ENCODE measurements around the gene KCNH2. TPM values are rescaled to one million over a fixed set of nuclear protein-coding genes. Genes with fewer than 3 reads are reported as not detected.

KCNH2 gene
- total and polyA plus RNA-seq, 4 donors: 0.18 to 74.6 (median 0.33) TPM; not detected in 1

DNA sequence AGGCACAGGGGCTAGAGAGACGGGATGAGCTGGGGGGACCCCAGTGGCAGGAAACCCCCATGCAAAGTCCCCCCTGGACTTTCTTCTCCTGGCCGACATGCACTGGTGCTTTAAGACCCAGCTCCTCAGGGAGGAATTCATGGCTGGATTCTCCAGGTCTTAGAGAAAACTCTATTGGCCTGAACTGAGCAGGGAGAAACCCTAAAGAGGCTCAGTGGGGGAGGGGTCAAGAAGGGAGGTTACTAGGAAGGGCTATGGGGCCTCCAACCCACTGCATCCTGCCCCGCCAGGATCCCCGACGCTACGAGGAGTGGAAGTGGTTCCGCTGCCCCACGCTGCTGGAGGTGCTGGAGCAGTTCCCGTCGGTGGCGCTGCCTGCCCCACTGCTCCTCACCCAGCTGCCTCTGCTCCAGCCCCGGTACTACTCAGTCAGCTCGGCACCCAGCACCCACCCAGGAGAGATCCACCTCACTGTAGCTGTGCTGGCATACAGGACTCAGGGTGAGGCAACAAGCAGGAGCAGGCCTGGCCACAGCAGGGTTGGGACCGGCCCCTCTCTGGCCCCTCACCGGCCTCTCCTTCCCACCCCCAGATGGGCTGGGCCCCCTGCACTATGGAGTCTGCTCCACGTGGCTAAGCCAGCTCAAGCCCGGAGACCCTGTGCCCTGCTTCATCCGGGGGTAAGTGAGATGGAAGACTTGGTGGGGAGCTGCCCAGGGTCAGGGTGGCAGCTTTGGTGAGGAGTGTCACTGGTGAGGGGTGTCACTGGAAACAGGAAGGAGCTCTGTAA is 32.4 kb upstream of the KCNH2 start:
- Histone ChIP-seq H3K9ac (ENCODE audit: low read depth in 1 of 2, low read length in 2 of 2) (no peak overlapping the region), H3K36me3 (ENCODE audit: control insufficient read depth in 4 of 4, insufficient read depth in 3 of 4, low read depth in 1 of 4, low read length in 3 of 4) (no peaks in the 10 kb centered on the region), H3K9me3 (ENCODE audit: control insufficient read depth in 4 of 4, low read length in 3 of 4) (no peaks in the 10 kb centered on the region), H3K27me3 (ENCODE audit: control insufficient read depth in 4 of 4, insufficient read depth in 4 of 4, low read length in 3 of 4) (peaks cover 0 to 4% (median under 1%) of the 10 kb centered on the region in 4 donors), H3K27ac (ENCODE audit: low read depth in 1 of 2, low read length in 2 of 2) (no peak overlapping the region), H3K4me1 (ENCODE audit: control insufficient read depth in 4 of 4, insufficient read depth in 4 of 4, low read length in 3 of 4) (peaks cover 2 to 32% (median 10%) of the 10 kb centered on the region in 4 donors), H3K4me3 (ENCODE audit: low read depth in 1 of 3, low read length in 3 of 3) (no peak overlapping the region)
- WGBS: 41% methylated on average over 18 of the region's 18 CpGs
- no peak for DNase-seq (ENCODE audit: low spot score)
- TF ChIP-seq EGR1 (IDR thresholded peaks at IDR 0.05; ENCODE audit: low read depth in 2 of 2): no peak
- TF ChIP-seq, protein P1, sequence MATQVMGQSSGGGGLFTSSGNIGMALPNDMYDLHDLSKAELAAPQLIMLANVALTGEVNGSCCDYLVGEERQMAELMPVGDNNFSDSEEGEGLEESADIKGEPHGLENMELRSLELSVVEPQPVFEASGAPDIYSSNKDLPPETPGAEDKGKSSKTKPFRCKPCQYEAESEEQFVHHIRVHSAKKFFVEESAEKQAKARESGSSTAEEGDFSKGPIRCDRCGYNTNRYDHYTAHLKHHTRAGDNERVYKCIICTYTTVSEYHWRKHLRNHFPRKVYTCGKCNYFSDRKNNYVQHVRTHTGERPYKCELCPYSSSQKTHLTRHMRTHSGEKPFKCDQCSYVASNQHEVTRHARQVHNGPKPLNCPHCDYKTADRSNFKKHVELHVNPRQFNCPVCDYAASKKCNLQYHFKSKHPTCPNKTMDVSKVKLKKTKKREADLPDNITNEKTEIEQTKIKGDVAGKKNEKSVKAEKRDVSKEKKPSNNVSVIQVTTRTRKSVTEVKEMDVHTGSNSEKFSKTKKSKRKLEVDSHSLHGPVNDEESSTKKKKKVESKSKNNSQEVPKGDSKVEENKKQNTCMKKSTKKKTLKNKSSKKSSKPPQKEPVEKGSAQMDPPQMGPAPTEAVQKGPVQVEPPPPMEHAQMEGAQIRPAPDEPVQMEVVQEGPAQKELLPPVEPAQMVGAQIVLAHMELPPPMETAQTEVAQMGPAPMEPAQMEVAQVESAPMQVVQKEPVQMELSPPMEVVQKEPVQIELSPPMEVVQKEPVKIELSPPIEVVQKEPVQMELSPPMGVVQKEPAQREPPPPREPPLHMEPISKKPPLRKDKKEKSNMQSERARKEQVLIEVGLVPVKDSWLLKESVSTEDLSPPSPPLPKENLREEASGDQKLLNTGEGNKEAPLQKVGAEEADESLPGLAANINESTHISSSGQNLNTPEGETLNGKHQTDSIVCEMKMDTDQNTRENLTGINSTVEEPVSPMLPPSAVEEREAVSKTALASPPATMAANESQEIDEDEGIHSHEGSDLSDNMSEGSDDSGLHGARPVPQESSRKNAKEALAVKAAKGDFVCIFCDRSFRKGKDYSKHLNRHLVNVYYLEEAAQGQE (IDR thresholded peaks at IDR 0.05): no peak
- TF ChIP-seq JUND (IDR thresholded peaks at IDR 0.05): no peak

DNA sequence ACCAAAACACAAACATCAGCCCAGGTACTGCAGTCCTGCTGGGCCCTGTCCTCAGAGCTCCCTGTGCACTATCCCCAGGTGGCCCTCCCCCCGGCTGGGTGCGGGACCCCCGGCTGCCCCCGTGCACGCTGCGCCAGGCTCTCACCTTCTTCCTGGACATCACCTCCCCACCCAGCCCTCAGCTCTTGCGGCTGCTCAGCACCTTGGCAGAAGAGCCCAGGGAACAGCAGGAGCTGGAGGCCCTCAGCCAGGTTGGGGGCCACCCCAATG is 31.9 kb upstream of the KCNH2 start:
- Histone ChIP-seq H3K36me3 (ENCODE audit: control insufficient read depth in 4 of 4, insufficient read depth in 3 of 4, low read depth in 1 of 4, low read length in 3 of 4) (no peaks in the 10 kb centered on the region), H3K9me3 (ENCODE audit: control insufficient read depth in 4 of 4, low read length in 3 of 4) (no peaks in the 10 kb centered on the region), H3K27me3 (ENCODE audit: control insufficient read depth in 4 of 4, insufficient read depth in 4 of 4, low read length in 3 of 4) (peaks cover 0 to 4% (median 0%) of the 10 kb centered on the region in 4 donors), H3K4me1 (ENCODE audit: control insufficient read depth in 4 of 4, insufficient read depth in 4 of 4, low read length in 3 of 4) (peaks cover 2 to 32% (median 10%) of the 10 kb centered on the region in 4 donors), H3K27ac (ENCODE audit: low read depth in 1 of 2, low read length in 2 of 2) (no peak overlapping the region), H3K9ac (ENCODE audit: low read depth in 1 of 2, low read length in 2 of 2) (no peak overlapping the region), H3K4me3 (ENCODE audit: low read depth in 1 of 3, low read length in 3 of 3) (no peak overlapping the region)
- TF ChIP-seq JUND (IDR thresholded peaks at IDR 0.05) (no peak), NR2F2 (IDR thresholded peaks at IDR 0.05) (no peak), SP1 (IDR thresholded peaks at IDR 0.05) (no peak), HNF4A (conservative IDR thresholded peaks at IDR 0.05) (no peak)
- TF ChIP-seq, protein P1 (IDR thresholded peaks at IDR 0.05): no peak
- TF ChIP-seq, protein P2, sequence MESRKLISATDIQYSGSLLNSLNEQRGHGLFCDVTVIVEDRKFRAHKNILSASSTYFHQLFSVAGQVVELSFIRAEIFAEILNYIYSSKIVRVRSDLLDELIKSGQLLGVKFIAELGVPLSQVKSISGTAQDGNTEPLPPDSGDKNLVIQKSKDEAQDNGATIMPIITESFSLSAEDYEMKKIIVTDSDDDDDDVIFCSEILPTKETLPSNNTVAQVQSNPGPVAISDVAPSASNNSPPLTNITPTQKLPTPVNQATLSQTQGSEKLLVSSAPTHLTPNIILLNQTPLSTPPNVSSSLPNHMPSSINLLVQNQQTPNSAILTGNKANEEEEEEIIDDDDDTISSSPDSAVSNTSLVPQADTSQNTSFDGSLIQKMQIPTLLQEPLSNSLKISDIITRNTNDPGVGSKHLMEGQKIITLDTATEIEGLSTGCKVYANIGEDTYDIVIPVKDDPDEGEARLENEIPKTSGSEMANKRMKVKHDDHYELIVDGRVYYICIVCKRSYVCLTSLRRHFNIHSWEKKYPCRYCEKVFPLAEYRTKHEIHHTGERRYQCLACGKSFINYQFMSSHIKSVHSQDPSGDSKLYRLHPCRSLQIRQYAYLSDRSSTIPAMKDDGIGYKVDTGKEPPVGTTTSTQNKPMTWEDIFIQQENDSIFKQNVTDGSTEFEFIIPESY (IDR thresholded peaks at IDR 0.05): no peak
- 42% methylated on average over 7 of the region's 7 CpGs for WGBS
- no peak for DNase-seq (ENCODE audit: low spot score)
